ENCODE data around the gene SYDE2. TPM values are rescaled to one million over a fixed set of nuclear protein-coding genes. Genes with fewer than 3 reads are reported as not detected.

SYDE2 gene
- total RNA-seq, 2 donors from 2014 or later = 3.4 to 4.3 TPM

GRCh38 chr1:85228972-85229371 lies 28.2 kb upstream of the SYDE2 start:
- ATAC-seq (replicated peaks in 1 of 2) (no peak), DNase-seq (no peak)
- H3K9me3 Mint-ChIP-seq = no peaks in the 10 kb centered on the region
- no peaks in the 10 kb centered on the region for H3K27me3 Mint-ChIP-seq (ENCODE audit: low read depth)
- H3K4me1 Mint-ChIP-seq (ENCODE audit: low read depth) = no peaks in the 10 kb centered on the region
- H3K27ac Mint-ChIP-seq = no peak overlapping the region
- H3K4me3 Mint-ChIP-seq = no peak overlapping the region
- H3K36me3 Mint-ChIP-seq (ENCODE audit: insufficient read depth in 2 of 2) = no peaks in the 10 kb centered on the region

- ATAC-seq (replicated peaks in 1 of 2) (no peak), DNase-seq (no peak)
- no peak overlapping the region for H3K4me3 Mint-ChIP-seq
- H3K4me1 Mint-ChIP-seq (ENCODE audit: low read depth) = no peaks in the 10 kb centered on the region
- no peaks in the 10 kb centered on the region for H3K36me3 Mint-ChIP-seq (ENCODE audit: insufficient read depth in 2 of 2)
- peaks cover 3% of the 10 kb centered on the region for H3K27me3 Mint-ChIP-seq (ENCODE audit: low read depth)
- no peak overlapping the region for H3K27ac Mint-ChIP-seq
- H3K9me3 Mint-ChIP-seq = no peaks in the 10 kb centered on the region
Observed at GRCh38 chr1:85225624-85226380, 25.0 kb upstream of the SYDE2 start.

- H3K27ac Mint-ChIP-seq = peak overlapping the region; percentile 16
- no peak overlapping the region for H3K4me3 Mint-ChIP-seq
- no peak for ATAC-seq (replicated peaks in 1 of 2)
- peaks cover 8% of the 10 kb centered on the region for H3K27me3 Mint-ChIP-seq (ENCODE audit: low read depth)
- no peaks in the 10 kb centered on the region for H3K4me1 Mint-ChIP-seq (ENCODE audit: low read depth)
- no peaks in the 10 kb centered on the region for H3K36me3 Mint-ChIP-seq (ENCODE audit: insufficient read depth in 2 of 2)
- no peak for DNase-seq
- H3K9me3 Mint-ChIP-seq = no peaks in the 10 kb centered on the region
Observed at GRCh38 chr1:85224734-85225623, 24.2 kb upstream of the SYDE2 start.

- peak overlapping the region; percentile 16 for H3K27ac Mint-ChIP-seq
- DNase-seq (no peak), ATAC-seq (replicated peaks in 1 of 2) (no peak)
- H3K4me1 Mint-ChIP-seq (ENCODE audit: low read depth) = no peaks in the 10 kb centered on the region
- H3K27me3 Mint-ChIP-seq (ENCODE audit: low read depth) = peaks cover 8% of the 10 kb centered on the region
- no peaks in the 10 kb centered on the region for H3K9me3 Mint-ChIP-seq
- no peaks in the 10 kb centered on the region for H3K36me3 Mint-ChIP-seq (ENCODE audit: insufficient read depth in 2 of 2)
- no peak overlapping the region for H3K4me3 Mint-ChIP-seq
Observed at GRCh38 chr1:85224295-85224694, 23.5 kb upstream of the SYDE2 start.

GRCh38 chr1:85223334-85223733 lies 22.5 kb upstream of the SYDE2 start:
- Mint-ChIP-seq H3K9me3 (no peaks in the 10 kb centered on the region), H3K27me3 (ENCODE audit: low read depth) (peaks cover 8% of the 10 kb centered on the region), H3K27ac (no peak overlapping the region), H3K4me3 (no peak overlapping the region), H3K4me1 (ENCODE audit: low read depth) (no peaks in the 10 kb centered on the region), H3K36me3 (ENCODE audit: insufficient read depth in 2 of 2) (no peaks in the 10 kb centered on the region)
- no peak for ATAC-seq (replicated peaks in 1 of 2)
- DNase-seq = no peak

GRCh38 chr1:85220756-85221201 lies 20.0 kb upstream of the SYDE2 start:
- peaks cover 20% of the 10 kb centered on the region for H3K27me3 Mint-ChIP-seq (ENCODE audit: low read depth)
- H3K36me3 Mint-ChIP-seq (ENCODE audit: insufficient read depth in 2 of 2) = no peaks in the 10 kb centered on the region
- DNase-seq (no peak), ATAC-seq (replicated peaks in 1 of 2) (no peak)
- no peaks in the 10 kb centered on the region for H3K4me1 Mint-ChIP-seq (ENCODE audit: low read depth)
- H3K9me3 Mint-ChIP-seq = no peaks in the 10 kb centered on the region
- no peak overlapping the region for H3K4me3 Mint-ChIP-seq
- H3K27ac Mint-ChIP-seq = no peak overlapping the region

- no peak overlapping the region for H3K4me3 Mint-ChIP-seq
- H3K27ac Mint-ChIP-seq = no peak overlapping the region
- peaks cover 20% of the 10 kb centered on the region for H3K27me3 Mint-ChIP-seq (ENCODE audit: low read depth)
- no peaks in the 10 kb centered on the region for H3K4me1 Mint-ChIP-seq (ENCODE audit: low read depth)
- ATAC-seq (replicated peaks in 1 of 2) (no peak), DNase-seq (no peak)
- H3K36me3 Mint-ChIP-seq (ENCODE audit: insufficient read depth in 2 of 2) = no peaks in the 10 kb centered on the region
- H3K9me3 Mint-ChIP-seq = no peaks in the 10 kb centered on the region
Observed at GRCh38 chr1:85219853-85220610, 19.2 kb upstream of the SYDE2 start.

GRCh38 chr1:85216697-85217096 lies 15.9 kb upstream of the SYDE2 start:
- Mint-ChIP-seq H3K27me3 (ENCODE audit: low read depth) (peaks cover 20% of the 10 kb centered on the region), H3K4me1 (ENCODE audit: low read depth) (no peaks in the 10 kb centered on the region), H3K36me3 (ENCODE audit: insufficient read depth in 2 of 2) (no peaks in the 10 kb centered on the region), H3K4me3 (no peak overlapping the region), H3K27ac (no peak overlapping the region), H3K9me3 (no peaks in the 10 kb centered on the region)
- DNase-seq (no peak), ATAC-seq (replicated peaks in 1 of 2) (no peak)

GRCh38 chr1:85214654-85215053 lies 13.8 kb upstream of the SYDE2 start:
- no peaks in the 10 kb centered on the region for H3K9me3 Mint-ChIP-seq
- DNase-seq = no peak
- H3K27ac Mint-ChIP-seq = no peak overlapping the region
- H3K27me3 Mint-ChIP-seq (ENCODE audit: low read depth) = peaks cover 12% of the 10 kb centered on the region
- no peaks in the 10 kb centered on the region for H3K4me1 Mint-ChIP-seq (ENCODE audit: low read depth)
- ATAC-seq (replicated peaks in 1 of 2) = no peak
- H3K36me3 Mint-ChIP-seq (ENCODE audit: insufficient read depth in 2 of 2) = no peaks in the 10 kb centered on the region
- no peak overlapping the region for H3K4me3 Mint-ChIP-seq

GRCh38 chr1:85208488-85208887 lies 7.7 kb upstream of the SYDE2 start:
- DNase-seq = no peak
- ATAC-seq (replicated peaks in 1 of 2) = no peak
- no peak overlapping the region for H3K4me3 Mint-ChIP-seq
- H3K27ac Mint-ChIP-seq = no peak overlapping the region
- no peaks in the 10 kb centered on the region for H3K36me3 Mint-ChIP-seq (ENCODE audit: insufficient read depth in 2 of 2)
- peaks cover 19% of the 10 kb centered on the region for H3K27me3 Mint-ChIP-seq (ENCODE audit: low read depth)
- no peaks in the 10 kb centered on the region for H3K9me3 Mint-ChIP-seq
- no peaks in the 10 kb centered on the region for H3K4me1 Mint-ChIP-seq (ENCODE audit: low read depth)

GRCh38 chr1:85203573-85204171 lies 2.9 kb upstream of the SYDE2 start:
- Mint-ChIP-seq H3K27ac (no peak overlapping the region), H3K9me3 (no peaks in the 10 kb centered on the region), H3K4me3 (no peak overlapping the region), H3K36me3 (ENCODE audit: insufficient read depth in 2 of 2) (peaks cover 3% of the 10 kb centered on the region in 2 donors), H3K27me3 (ENCODE audit: low read depth) (peaks cover 14% of the 10 kb centered on the region), H3K4me1 (ENCODE audit: low read depth) (peaks cover 15% of the 10 kb centered on the region)
- DNase-seq (no peak), ATAC-seq (replicated peaks in 1 of 2) (no peak)

- H3K4me3 Mint-ChIP-seq = peak overlapping the region; percentile 2 to 32
- no peak for ATAC-seq (replicated peaks in 1 of 2)
- no peaks in the 10 kb centered on the region for H3K9me3 Mint-ChIP-seq
- H3K36me3 Mint-ChIP-seq (ENCODE audit: insufficient read depth in 2 of 2) = peaks cover 4 to 5% of the 10 kb centered on the region in 2 donors
- H3K4me1 Mint-ChIP-seq (ENCODE audit: low read depth) = peaks cover 22% of the 10 kb centered on the region
- DNase-seq = no peak
- no peak overlapping the region for H3K27ac Mint-ChIP-seq
- H3K27me3 Mint-ChIP-seq (ENCODE audit: low read depth) = peaks cover 6% of the 10 kb centered on the region
Observed at GRCh38 chr1:85202864-85203255, 2.0 kb upstream of the SYDE2 start.

Data from activated T-cell treated with anti-CD3 and anti-CD28 coated beads, Interleukin-2, amount 50 U/mL, for 72 hours (primary cell).